Activated CD4-positive, CD25-positive, alpha-beta regulatory T cell treated with anti-CD3 and anti-CD28 coated beads, Interleukin-2, amount 50 U/mL, for 24 hours (primary cell): Measurements from ENCODE around the gene GDF11.

Experiments
- ATAC-seq, 2 donors: fragments of 150-1000 bp; cut with Tn5 transposase; one replicate each; pipeline ENCODE4 v1.10.0; 2021; ENCODE audit warnings: mild to moderate bottlenecking in 1 of 2, moderate library complexity in 1 of 2

GDF11 gene

GRCh38 chr12:55724226-55724939 lies 18.5 kb upstream of the GDF11 start:
- ATAC-seq, result peak in 1 of 2 donors; percentile 21

- ATAC-seq, result no peak
Measured at GRCh38 chr12:55724940-55725309, 18.0 kb upstream of the GDF11 start.

- ATAC-seq, result no peak
Measured at GRCh38 chr12:55725556-55725955, 17.4 kb upstream of the GDF11 start.

GRCh38 chr12:55726971-55727370 lies 16.0 kb upstream of the GDF11 start:
- ATAC-seq, result no peak

GRCh38 chr12:55727643-55728185 lies 15.2 kb upstream of the GDF11 start:
- no peak for ATAC-seq

GRCh38 chr12:55728186-55728938 lies 14.6 kb upstream of the GDF11 start:
- ATAC-seq, result peak; percentile 0 to 2

GRCh38 chr12:55728939-55729818 lies 13.7 kb upstream of the GDF11 start, which contains the start of gene CD63:
CD63 (minus strand) TSS chr12:55729009; CDS start chr12:55728341, 668 bp downstream.
- peak; percentile 74 to 75 for ATAC-seq

- peak; percentile 11 to 21 for ATAC-seq
Measured at GRCh38 chr12:55729819-55730818, 12.8 kb upstream of the GDF11 start.

- ATAC-seq, result no peak
Measured at GRCh38 chr12:55732288-55732687, 10.6 kb upstream of the GDF11 start.

- ATAC-seq, result no peak
Measured at GRCh38 chr12:55733021-55733555, 9.8 kb upstream of the GDF11 start.

- no peak for ATAC-seq
Measured at GRCh38 chr12:55733858-55734257, 9.1 kb upstream of the GDF11 start.

GRCh38 chr12:55734595-55734994 lies 8.3 kb upstream of the GDF11 start:
- ATAC-seq, result no peak

GRCh38 chr12:55736076-55736475 lies 6.8 kb upstream of the GDF11 start:
- ATAC-seq, result no peak

- peak; percentile 22 to 44 for ATAC-seq
Measured at GRCh38 chr12:55736780-55737580, 5.9 kb upstream of the GDF11 start.

- ATAC-seq, result peak in 1 of 2 donors; percentile 5
Measured at GRCh38 chr12:55737581-55738122, 5.3 kb upstream of the GDF11 start.

GRCh38 chr12:55738123-55739024 lies 4.5 kb upstream of the GDF11 start:
- peak; percentile 80 to 81 for ATAC-seq

GRCh38 chr12:55739025-55739378 lies 3.9 kb upstream of the GDF11 start:
- no peak for ATAC-seq

GRCh38 chr12:55741931-55742680 lies 816 bp upstream of the GDF11 start:
- ATAC-seq, result no peak
